AML-193 (cell line): ENCODE results near the gene HPF1.
A peak's percentile ranks its signal among the peaks of the same experiment; 100 is the strongest.
"Not testable (repeated sequence)": the region's sequence is repeated elsewhere in the genome, so short reads cannot be mapped to it uniquely, and the experiment has no call there.

Source experiments
- DNase-seq, 2 experiments: peaks; one replicate each; lab custom pipeline; 2025; lab: John Stamatoyannopoulos, UW

HPF1 gene

DNA sequence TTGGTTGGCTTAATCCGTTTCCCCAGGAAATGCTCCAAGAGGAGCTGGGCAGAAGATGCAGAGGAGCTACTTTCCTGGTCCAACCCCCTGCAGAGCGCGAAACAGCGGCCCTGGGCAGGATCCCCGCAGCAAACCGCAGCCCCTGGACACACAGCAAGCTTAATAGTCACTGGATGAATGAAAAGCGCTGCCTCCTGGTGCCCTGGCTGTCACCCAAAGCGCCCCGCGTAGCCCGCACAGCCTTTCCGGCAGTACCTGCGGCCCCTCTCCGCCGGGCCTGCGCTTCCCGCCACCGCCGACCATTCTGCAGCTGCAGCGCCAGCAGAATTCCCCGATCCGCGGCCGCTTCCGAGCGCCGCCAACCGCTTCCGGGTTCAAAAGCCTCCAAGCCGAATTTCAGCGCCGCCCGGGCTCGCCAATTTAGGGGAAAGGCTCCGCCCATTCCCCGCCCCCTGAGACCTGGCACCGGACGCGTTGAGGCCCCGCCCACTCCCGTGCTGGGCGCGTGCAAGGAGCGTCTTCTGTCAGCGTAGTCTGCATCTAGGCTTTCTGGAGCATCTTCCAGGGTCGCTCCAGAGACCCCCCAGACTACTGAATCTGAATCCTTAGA is at the start of gene HPF1:
HPF1 (minus strand) TSS at position 370 of the 610 bp plus-strand sequence; CDS start at position 303, 67 bp downstream.
- DNase-seq = peak; percentile 89 to 92

GRCh38 chr4:169806770-169807169 is 49.0 kb upstream of the HPF1 start:
- DNase-seq = not testable (repeated sequence)

DNA sequence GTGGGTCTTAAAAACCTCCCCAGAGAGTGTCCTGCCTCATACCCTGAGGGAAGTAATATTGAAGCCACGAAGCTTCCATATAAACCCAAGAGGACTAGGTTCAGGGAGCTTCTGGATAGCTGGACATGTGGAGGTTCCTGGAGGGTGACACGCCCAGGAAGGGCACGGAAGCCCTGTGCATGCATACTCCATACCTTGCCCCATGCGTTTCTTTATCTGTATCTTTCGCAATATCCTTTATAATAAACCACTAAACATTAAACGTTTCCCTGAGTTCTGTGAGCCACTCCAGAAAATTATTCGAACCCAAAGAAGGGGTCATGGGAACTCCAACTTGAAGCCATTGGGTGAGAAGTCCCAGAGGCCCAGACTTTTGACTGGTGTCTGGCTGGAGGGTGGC is 45.7 kb upstream of the HPF1 start:
- DNase-seq = no peak

DNA sequence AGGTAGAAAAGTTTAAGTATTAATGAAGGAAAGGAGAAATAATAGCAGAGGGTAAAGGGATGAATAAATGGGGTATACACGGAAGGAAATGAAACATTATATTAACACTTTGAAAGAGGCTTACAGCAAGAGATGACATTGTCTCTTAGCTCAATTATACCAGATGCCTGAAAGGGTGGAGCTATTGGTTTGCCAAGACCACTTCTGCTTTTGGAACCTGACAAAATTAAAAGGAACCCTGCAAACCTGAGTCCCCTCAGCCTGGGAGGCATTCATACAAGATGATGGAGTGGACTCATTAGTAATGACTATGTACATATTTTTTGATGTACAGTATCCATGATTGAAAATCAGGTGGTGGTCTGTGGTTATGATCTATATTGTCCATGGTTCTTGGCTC is 45.1 kb upstream of the HPF1 start:
- peak; percentile 25 to 42 for DNase-seq

GRCh38 chr4:169800541-169800940 is 42.8 kb upstream of the HPF1 start:
- no peak for DNase-seq

DNA sequence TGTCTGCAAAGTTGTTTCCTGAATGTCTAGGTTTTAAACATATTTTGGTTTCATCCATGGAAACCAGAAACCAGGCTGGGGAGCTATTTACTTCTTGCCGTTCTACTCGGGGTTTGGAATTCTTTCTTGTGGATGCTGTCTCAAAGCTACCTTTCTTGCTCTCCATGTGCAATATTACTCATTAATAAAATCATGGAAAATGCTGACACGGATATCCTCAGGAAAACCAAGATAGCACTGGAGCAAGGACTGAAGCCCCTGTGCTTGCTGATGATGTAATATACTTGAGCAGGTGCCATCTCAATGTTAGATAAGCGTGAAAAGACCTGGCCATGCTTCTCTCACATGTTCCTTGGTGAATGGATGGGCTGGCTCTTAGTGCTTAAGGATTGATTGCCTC is 41.5 kb upstream of the HPF1 start:
- no peak for DNase-seq

GRCh38 chr4:169795585-169795984 is 37.8 kb upstream of the HPF1 start:
- no peak for DNase-seq

- DNase-seq = peak in 1 of 2 experiments; percentile 4
Observed at GRCh38 chr4:169791527-169792156, 33.9 kb upstream of the HPF1 start.

DNA sequence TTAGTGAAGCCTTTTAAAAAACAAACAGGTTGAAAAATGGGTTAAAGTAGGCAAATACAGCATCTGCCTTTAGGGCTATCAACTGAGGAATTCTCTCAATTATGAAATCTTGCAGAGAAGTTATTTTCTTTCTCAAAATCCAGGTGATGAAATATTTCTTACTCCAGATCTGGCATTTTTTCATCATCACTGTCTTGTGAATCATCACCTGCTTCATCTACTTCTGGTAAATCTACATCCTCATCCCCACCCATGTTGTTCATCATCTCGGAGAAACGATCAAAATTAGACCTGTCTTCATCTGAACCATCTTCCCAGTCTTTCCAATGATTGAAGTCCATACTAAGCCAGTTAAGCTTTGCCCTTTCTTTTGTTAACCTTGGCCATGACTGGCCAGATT is 33.3 kb upstream of the HPF1 start:
- DNase-seq = no peak

- no peak for DNase-seq
Observed at GRCh38 chr4:169774466-169775445, 17.0 kb upstream of the HPF1 start.

- no peak for DNase-seq
Observed at GRCh38 chr4:169773889-169774288, 16.1 kb upstream of the HPF1 start.

DNA sequence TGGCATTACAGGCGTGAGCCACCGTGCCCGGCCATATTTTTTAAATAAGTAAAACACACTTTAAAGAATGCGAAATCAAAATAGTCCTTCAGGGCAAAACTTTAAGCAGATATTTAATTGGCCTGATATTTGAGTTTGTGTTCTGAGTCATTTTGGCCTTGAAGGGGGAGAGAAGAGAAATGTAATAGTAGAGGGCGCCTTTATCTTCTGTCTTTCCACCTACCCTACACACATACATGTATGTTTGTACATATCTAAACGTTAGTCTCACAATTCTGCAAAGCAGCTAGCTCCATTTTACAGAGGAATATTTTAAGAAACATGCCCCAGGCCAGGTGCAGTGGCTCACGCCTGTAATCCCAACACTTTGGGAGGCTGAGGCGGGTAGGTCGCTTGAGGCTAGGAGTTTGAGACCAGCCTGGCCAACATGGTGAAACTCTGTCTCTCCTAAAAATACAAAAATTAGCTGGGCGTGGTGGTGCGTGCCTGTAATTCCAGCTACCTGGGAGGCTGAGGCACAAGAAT is 13.9 kb upstream of the HPF1 start:
- DNase-seq = not testable (repeated sequence)

- DNase-seq = no peak
Observed at GRCh38 chr4:169770416-169770815, 12.7 kb upstream of the HPF1 start.

GRCh38 chr4:169768385-169768784 is 10.6 kb upstream of the HPF1 start:
- DNase-seq = no peak

GRCh38 chr4:169766741-169767140 is 9.0 kb upstream of the HPF1 start:
- no peak for DNase-seq

GRCh38 chr4:169765835-169766234 is 8.1 kb upstream of the HPF1 start:
- no peak for DNase-seq

DNA sequence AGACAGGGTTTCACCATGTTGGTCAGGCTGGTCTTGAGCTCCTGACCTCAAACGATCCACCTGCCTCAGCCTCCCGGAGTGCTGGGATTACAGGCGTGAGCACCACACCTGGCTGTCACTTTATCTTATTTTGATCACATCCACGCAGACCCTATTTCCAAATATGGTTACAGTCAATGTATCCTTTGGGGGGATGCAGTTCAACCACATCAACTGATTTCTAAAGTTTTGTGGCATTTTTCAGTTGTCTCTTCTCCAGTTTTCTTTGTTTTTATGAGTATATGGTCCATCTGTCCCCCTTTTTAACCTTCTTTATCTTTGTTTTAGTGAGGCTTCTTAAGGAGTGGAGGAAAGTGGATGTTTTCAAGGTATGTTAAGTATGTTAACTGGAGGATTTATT is 4.1 kb upstream of the HPF1 start:
- no peak for DNase-seq

DNA sequence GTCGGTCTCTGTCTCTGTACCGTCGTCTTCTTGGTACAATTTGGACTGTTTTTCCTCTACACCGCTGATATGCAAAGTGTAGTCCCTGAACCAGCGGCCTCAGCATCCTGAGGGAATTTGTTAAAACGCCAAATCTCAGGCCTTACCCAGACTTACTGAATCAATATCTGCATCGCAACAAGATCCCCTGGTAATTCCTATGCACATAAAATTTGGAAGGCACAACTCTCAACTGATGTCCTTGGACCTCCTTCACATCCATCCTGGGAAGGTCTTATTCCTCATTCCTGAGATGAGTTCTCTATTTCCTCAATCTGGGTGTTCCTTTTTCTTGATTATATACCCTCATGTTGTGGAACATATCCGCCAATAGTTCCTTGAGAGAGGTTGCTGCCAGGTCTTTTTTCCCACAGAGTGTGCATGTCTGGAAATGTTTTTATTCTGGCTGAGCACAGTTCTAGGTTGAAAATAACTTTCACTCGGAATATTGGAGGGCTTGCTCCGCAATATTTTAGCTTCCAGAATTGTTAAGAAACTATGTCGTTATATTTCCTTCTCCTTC is 738 bp upstream of the HPF1 start:
- no peak for DNase-seq

DNA sequence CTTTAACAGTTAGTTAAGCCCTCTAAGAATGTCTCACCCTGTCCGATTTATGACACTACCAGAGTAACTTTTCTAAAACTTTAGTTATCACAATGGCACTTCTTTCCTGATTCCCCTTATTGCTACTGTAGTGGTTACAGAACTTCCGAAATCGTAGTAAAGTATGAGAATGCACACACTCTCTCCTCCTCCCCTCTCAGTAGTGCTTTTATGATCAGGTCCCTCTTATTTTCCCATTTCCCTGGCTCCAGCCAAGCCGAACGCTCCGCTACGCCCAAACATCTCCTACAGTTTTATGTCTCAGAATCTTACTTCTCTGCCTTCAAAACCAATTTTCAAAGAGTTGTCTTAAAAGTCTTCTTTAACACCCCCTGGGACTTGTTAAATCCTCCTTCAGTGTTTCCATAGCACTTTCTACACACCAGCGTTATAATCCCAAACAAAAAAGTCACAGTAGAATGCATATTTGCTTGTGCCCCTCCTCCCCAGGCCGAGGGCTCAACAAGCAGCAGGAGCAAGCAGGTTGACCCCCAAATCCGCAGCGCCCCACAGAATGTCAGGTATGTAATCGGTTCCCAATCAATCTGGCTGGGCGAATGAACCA is 671 bp downstream of the HPF1 start:
- DNase-seq = peak; percentile 7 to 22

GRCh38 chr4:169745291-169745690 is 12.5 kb downstream of the HPF1 start:
- no peak for DNase-seq

DNA sequence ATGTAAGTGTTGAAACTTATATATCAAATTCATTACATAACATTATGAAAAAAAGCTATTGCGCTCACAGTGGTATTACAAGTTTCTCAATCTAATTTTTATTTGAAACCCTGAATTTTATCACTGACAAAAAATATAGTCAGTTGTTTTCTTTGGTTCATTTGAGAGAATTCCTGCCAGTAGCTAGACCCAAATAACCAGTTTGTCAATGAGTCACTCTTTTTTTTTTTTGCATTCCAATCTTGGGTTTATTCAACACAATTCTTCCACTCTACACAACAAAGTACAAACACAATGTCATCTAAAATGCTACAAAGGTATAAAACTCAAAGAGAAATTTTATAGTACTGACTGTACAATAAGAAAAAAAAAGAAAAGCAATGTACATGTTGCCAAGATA is 13.1 kb downstream of the HPF1 start:
- DNase-seq = no peak

DNA sequence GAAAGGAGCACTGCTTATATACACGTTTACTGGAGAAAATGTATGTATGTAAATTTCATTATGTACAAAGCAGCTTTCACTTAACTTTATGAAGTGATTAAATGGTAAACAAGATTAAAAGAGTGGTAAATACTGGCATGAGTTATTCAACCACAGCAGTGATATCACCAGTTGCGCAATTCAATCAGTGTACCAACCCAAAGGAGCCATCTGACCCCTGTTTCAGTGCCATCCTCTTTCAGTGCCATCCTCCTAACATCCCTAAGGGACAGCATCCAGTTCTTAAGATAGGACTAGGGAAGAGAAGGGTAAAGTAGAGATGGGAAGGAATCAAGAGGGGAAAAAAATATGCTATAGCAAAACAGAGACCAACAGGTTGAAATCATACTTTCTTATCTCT is 16.2 kb downstream of the HPF1 start:
- DNase-seq = no peak
